AG09319 (cell line): ENCODE data around the gene NDUFV1.

Source experiments
- DNase-seq: peaks from one replicate; pipeline ENCODE4 v3.0.0-alpha.2; 2010; ENCODE audit warnings: low read depth; ENCODE audit errors: extremely low read depth
- CTCF ChIP-seq: IDR thresholded peaks from 2 replicates; pipeline ENCODE4 v1.5.1; 2011; ENCODE audit warnings: low read depth, mild to moderate bottlenecking, inconsistent platforms, low read length, moderate library complexity

NDUFV1 gene

GRCh38 chr11:67626970-67627369 is 20.2 kb downstream of the NDUFV1 start:
- DNase-seq: no peak
- no peak for TF ChIP-seq CTCF

GRCh38 chr11:67627441-67627811 is 20.7 kb downstream of the NDUFV1 start:
- TF ChIP-seq CTCF: no peak
- no peak for DNase-seq

GRCh38 chr11:67627812-67628624 is 21.3 kb downstream of the NDUFV1 start:
- TF ChIP-seq CTCF: no peak
- no peak for DNase-seq

- no peak for TF ChIP-seq CTCF
- DNase-seq: no peak
Measured at GRCh38 chr11:67628710-67629385, 22.1 kb downstream of the NDUFV1 start.

GRCh38 chr11:67629386-67630227 is 22.9 kb downstream of the NDUFV1 start, which contains the start of gene NUDT8:
Gene NUDT8, minus strand, starts transcription at chr11:67629937. Its CDS starts 26 bp downstream, at chr11:67629911.
- DNase-seq: peak; percentile 32
- peak; percentile 79 for TF ChIP-seq CTCF

- DNase-seq: peak; percentile 94
- TF ChIP-seq CTCF: peak; percentile 66
Measured at GRCh38 chr11:67630228-67630942, 23.6 kb downstream of the NDUFV1 start.
